ENCODE results near the gene MTFP1.

MTFP1 gene

DNA sequence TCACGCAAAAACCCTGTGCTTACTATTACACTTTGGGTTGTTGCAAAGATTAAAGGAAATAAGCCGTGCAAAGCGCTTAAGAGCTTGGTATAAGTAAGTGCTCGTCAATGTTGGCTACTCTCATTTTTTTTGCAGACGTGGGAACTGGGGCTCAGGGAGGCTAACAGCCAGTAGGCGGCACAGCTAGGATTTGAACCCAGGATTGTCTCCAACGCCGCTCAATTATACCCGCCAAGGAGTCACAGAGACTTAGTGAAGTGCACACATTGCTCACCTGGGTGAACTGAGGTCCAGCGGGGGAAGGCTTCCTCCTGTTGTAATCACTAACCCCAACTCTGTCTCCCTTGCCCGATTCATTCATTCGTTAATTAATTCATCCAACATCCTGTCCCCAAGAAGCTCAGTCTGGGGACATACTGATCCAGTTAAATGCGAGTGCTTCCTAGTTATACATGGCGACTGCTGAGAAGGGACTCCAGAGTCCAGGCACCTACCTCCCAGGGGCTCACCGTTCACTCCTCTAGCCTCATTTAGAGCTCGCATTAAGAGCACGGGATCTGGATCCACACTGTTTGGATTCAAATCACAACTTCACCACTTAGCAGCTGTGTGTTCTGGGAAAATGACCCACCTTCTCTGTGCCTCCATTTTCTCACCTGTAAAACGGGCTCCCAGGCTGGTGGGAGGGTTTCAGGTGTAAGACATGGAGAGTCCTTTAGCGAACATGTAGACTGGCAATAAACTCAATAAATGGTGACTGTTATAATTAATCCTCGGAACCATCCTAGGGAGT is 838 bp upstream of the MTFP1 start:
- in situ Hi-C loops (cut with HindIII; ENCODE audit: low sequenced_read_pairs) = loop anchor here (5.0 kb wide), 1 partner anchor 88 kb away; no protein-coding TSS in a partner anchor

DNA sequence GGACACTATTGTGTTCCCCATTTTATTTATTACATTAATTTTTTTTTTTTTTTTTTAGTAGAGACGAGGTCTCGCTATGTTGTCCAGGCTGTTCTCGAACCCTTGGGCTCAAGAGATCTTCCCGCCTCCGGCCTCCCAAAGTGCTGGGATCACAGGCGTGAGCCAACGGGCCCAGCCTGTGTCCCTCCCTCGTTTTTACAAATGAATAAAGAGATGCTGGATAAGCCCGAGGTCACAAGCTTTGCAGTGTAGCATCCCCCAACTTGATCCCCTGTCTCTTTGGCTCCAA is 297 bp upstream of the MTFP1 start:
- in situ Hi-C loops (cut with HindIII; ENCODE audit: low sequenced_read_pairs) = loop anchor here (5.0 kb wide), 1 partner anchor 87 kb away; no protein-coding TSS in a partner anchor

DNA sequence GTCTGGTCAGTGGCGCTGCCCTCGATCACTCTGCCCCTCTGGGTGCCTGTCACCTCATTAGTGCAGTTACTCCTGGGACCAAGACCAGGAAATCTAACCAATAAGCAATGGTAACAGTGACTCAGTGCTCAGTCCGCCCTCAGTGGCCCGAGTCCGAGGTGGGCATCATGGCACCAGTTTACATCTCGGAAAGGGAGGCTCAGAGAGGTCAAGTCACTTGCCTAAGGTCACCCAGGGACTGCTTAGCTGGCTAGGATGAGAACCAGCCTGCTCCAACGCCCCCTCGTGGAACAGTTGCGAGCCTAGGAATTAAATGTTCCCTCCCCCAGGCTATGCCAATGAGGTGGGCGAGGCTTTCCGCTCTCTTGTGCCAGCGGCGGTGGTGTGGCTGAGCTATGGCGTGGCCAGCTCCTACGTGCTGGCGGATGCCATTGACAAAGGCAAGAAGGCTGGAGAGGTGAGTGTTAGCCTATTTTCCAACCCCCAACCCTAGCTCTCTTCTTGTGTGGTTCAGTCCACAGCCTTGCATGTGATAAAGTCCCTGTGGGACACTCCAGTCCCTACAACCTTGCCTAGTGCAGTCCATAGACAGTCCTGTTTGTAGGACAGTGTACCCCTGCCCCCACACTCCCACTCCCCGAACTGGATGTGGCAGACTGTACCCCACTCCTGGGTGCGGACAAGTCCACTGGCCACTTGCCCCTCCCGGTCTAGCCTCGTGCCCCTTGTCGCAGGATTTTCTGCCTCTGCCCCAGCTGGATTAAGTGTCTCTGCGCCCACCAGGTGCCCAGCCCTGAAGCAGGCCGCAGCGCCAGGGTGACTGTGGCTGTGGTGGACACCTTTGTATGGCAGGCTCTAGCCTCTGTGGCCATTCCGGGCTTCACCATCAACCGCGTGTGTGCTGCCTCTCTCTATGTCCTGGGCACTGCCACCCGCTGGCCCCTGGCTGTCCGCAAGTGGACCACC is 1.1 kb downstream of the MTFP1 start:
- in situ Hi-C loops (cut with HindIII; ENCODE audit: low sequenced_read_pairs) = loop anchor here (5.0 kb wide), 1 partner anchor 86 kb away; no protein-coding TSS in a partner anchor

DNA sequence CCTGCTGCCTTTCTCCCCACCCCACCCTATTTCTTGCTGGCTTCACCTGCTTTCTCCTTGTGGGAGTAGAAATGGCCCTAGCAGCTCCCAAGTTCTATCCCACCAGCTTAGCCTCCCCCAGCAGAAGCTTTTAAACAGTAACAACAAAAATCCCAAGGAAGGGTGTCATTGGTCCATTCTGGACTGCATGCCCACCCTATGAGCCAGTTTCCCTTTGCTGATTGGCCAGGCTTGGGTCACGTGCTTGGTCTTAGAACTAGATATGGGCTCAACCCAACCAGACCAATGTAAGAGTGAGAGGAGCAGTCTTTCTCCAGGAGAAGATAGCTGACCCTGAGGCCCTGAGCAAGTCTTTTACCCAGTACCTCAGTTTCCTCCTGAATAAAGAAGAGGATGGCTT is 2.3 kb downstream of the MTFP1 start:
- in situ Hi-C loops (cut with HindIII; ENCODE audit: low sequenced_read_pairs) = loop anchor here (5.0 kb wide), 1 partner anchor 84 kb away; no protein-coding TSS in a partner anchor

DNA sequence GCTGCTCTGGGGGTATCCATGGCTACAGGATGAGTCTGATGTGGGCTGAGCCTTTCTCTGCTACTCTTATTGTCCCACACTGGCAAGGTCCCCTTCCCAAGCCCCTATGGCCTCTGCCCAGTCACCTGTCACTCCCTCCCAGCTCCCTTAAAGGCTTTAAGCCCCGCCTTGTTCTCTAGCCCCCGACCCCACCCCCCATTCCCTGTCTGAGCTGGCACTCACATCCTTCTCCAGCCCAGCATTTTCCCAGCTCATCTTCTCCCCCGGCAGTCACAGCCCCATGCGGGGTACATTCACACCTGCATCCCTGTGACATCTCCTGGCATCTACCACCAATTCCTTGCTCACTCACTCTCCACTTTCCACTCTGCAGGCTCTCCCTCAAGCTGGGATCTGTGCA is 4.3 kb downstream of the MTFP1 start:
- in situ Hi-C loops (cut with HindIII; ENCODE audit: low sequenced_read_pairs) = loop anchor here (5.0 kb wide), 1 partner anchor 82 kb away; no protein-coding TSS in a partner anchor

DNA sequence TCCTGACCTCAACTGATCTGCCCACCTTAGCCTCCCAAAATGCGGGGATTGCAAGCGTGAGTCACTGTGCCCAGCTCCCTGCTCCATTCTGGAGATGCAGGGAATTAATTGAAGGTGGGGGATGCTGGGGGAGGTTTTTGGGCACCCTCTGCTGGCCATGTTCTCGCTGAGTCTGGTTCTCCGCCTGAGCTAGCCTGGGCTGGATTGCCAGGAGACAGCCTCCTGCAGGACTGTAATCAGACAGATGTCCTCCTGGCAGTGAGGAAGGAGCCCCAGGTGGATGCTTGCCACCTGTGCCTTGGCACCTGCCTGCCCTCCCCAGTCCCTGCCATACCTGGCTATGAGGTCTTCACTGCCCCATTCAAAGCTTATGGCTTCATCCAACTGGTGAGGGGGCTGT is 5.4 kb downstream of the MTFP1 start:
- in situ Hi-C loops (cut with HindIII; ENCODE audit: low sequenced_read_pairs) = no loop called here

DNA sequence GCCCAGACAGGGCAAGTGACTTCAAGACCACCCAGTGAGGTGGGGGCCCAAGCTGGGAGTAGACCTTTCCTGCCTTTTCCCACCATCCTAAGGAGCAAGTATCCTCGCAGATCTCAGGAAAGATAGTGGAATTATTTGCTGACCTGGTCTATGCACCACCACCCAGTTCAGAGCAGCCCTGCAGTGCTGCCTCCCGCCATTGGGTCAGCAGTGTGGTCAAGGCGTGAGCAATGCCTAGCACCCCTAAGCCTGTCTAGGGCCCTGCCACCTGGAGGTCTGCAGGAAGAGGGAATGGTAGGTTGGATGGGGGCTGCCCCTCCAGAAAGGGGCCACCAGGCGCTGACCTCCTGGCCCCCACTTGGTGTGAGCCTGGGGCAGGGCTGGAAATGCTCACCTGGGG is 6.5 kb downstream of the MTFP1 start:
- in situ Hi-C loops (cut with HindIII; ENCODE audit: low sequenced_read_pairs) = no loop called here

DNA sequence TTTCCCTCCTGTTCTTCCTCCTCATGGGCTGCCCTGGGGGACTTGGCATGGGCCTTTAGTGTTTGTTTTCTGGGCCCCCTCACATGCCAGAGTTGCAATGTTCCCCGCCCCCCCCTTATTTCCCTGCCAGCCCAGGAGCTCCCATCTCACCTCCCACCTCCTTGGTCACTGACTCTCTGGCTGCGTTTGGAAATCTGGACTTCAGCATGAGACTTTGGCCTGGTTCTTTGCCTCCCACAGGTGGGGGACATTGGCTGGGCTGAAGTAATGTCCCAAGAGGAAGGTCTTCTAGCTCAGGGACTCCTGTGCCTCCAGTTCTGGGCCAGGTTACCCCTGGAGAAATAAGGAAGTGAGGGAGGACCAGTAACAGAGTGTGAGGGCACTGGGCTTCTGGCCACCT is 7.0 kb downstream of the MTFP1 start:
- in situ Hi-C loops (cut with HindIII; ENCODE audit: low sequenced_read_pairs) = no loop called here

DNA sequence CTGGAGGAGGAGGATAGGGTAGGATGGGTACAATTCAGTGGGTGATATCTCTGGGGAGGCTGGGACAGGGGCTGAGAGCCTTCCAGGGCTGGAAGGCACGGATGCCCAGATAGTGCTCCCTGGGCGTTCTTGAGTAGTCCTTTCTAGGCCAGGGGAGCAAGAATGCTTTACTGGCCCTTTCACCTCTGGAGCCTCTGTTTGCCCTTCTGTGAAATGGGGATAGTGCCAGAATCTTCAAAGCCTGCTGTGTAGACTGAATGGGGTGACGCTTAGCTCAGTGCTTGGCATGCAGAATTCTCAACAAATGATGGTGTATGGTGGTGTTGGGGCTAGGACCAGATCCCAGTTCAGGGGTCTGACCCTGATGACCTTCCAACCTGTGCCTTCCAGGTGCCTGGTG is 7.7 kb downstream of the MTFP1 start:
- in situ Hi-C loops (cut with HindIII; ENCODE audit: low sequenced_read_pairs) = no loop called here

DNA sequence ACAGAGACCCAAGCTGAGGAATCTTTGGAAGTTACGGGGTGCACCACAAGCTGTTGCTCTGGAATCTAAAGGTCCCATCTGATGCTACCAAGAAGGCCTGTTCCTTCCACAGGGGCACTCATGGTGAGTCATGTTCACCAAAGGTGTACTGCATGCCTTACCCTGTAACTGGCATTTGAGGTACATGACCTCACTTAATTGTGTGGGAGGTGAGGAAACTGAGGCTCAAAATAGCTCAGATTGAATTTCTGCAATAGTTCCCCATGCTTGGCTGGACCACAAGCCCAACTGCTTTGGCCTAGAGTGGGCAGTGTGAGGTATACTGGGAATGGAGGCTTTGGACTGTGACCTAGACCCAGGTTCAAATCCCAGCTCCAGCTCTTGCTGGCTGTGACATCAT is 8.2 kb downstream of the MTFP1 start:
- in situ Hi-C loops (cut with HindIII; ENCODE audit: low sequenced_read_pairs) = no loop called here

DNA sequence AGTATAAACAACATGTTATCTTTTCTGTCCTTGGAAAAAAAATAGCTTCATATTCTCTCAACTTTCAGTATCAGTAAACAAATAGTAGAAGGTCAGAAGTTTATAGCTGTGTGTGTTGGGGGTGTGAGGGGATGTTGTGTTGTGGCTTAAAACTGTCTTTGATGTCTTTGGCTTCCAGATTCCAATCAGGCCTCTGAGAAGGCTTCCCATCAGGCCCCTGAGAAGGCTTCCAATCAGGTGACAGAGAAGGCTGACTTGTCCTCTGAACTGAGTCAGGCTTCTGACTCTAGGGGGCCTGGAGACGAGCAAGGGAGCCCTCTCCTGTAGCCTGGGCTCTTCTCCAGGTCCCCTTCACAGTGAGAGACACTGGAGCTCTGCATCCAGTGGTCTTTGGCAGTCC is 9.3 kb downstream of the MTFP1 start:
- in situ Hi-C loops (cut with HindIII; ENCODE audit: low sequenced_read_pairs) = no loop called here

DNA sequence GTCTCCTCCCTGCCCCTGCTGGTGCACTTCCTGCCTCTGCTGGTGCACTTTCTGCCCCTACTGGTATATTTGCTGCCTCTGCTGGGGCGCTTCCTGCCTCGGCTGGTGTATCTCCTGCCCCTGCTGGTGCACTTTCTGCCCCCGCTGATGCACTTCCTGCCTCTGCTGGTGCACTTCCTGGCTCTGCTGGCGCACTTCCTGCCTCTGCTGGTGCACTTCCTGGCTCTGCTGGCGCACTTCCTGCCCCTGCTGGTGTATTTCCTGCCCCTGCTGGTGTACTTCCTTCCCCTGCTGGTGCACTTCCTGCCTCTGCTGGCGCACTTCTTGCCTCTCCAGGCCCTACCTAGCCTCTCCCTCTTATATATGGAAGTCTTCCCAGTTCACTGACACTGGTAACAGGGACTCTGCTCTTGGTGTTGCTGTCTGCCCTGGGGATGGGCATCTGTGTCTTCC is 10.1 kb downstream of the MTFP1 start:
- in situ Hi-C loops (cut with HindIII; ENCODE audit: low sequenced_read_pairs) = no loop called here

DNA sequence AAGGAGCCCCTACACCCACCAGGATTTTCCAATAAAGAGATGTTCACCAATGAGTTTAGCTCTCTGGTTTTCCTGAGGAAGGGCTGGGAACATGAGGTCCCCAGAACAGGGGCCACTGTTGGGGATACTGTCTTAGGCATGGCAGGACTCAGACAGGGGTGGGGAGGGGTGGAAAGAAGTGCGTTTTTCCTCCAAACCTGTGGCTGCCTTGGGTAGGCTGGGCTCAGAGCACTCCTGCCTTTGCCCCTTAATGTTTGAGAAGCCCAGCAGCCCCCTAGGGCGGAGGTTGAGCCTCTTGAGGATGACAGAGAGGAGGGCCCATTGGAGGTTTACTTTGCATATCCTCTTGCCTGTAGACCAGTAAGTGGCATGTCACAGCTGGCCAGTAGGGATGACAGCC is 10.6 kb downstream of the MTFP1 start:
- in situ Hi-C loops (cut with HindIII; ENCODE audit: low sequenced_read_pairs) = no loop called here

DNA sequence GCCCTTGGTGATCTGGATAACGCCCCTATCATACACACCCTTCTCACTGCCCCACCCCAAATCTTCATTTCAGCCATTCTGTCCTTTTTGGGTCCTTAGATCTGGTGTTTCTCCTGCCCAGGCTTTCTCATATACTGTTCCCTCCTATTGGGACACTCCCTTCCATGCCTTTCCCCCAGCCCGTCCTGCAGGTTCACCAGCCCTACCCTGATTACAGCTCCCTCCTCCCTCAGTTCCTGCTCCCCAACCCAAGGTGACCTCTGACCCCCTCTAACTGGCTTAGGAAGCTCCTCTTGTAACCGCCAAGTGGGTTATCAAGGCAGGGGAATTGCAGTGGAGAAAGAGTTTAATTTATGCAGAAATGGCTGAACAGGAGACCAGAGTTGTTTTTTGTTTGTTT is 13.0 kb downstream of the MTFP1 start:
- in situ Hi-C loops (cut with HindIII; ENCODE audit: low sequenced_read_pairs) = no loop called here

DNA sequence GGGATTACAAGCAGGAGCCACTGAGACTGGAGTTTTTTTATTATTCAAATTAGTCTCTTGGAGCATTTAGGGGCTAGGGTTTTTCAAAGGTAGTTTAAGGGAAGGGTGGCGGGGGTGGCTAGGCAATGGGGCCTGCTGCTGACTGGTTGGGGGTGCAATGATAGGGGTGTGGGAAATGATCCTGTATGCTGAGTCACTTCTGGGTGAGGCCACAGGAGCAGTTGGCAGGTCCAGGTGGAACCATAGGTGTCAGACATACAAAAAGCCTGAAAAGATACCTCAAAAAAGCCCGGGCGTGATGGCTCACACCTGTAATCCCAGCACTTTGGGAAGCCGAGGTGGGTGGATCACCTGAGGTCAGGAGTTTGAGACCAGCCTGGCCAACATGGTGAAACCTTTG is 13.7 kb downstream of the MTFP1 start:
- in situ Hi-C loops (cut with HindIII; ENCODE audit: low sequenced_read_pairs) = no loop called here

DNA sequence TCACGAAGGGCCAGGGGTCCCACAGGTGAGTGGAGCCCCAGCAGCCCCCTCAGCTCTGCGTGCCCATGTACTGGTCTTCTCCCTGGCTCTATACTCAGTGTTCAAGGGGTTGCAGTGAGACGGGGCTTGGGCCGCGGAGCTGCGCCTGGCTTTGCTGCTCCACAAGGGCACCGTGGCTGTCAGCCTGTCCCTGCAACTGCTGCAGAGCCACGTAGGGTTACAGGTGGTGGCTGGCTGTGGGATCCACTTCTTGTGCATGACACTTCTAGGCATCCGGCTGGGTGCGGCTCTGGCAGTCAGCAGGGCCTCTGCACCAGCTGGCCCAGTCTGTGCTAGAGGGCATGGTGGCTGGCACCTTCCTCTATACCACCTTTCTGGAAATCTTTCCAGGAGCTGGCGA is 14.3 kb downstream of the MTFP1 start:
- in situ Hi-C loops (cut with HindIII; ENCODE audit: low sequenced_read_pairs) = no loop called here

DNA sequence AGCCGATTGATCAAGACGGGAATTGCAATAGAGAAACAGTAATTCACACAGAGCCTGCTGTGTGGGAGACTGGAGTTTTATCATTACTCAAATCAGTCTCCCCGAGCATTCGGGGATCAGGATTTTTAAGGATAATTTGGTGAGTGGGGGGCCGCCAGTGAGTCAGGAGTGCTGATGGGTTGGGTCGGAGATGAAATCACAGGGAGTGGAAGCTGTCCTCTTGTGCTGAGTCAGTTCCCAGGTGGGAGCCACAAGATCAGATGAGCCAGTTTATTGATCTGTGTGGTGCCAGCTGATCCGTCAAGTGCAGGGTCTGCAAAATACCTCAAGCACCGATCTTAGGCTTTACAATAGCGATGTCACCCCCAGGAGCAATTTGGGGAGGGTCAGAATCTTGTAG is 15.5 kb downstream of the MTFP1 start:
- in situ Hi-C loops (cut with HindIII; ENCODE audit: low sequenced_read_pairs) = no loop called here

DNA sequence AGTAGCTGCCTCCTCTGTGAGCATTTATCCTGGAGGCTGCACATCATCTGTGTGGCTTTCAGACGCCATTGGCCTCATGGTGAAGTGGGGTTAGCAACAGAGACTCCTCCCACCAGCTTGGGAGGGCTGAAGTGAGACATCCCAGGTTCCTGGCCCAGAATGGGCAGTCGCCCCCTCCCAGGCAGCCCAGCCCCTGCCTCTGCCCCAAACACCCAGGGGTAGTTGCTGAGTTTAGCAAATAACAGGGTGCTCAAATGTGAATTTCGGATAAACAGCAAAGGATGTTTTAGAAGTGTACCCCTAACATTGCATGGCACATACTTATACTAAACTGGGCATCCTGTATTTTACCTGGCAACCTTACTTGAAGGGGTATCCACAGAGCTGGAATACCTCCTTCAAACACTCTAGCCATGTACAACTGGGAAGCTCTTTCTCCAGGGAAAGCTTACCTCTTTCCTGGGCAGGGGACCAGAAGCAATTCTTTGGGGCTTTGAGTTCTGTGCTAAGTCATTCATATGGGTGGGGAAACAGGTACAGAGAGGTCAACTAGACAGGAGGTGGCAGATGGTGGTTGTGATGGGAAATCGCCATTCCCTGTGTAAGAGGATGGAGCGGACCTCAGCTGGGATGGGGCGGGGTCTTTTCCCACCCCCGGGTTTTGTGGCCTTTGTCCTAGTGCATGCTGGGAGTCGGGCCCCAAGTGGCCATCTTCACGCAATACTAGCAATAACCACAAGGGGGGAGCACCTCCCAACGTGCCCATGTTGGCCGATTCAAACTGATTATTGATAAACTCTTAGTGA is 19.3 kb downstream of the MTFP1 start:
- in situ Hi-C loops (cut with HindIII; ENCODE audit: low sequenced_read_pairs) = no loop called here

DNA sequence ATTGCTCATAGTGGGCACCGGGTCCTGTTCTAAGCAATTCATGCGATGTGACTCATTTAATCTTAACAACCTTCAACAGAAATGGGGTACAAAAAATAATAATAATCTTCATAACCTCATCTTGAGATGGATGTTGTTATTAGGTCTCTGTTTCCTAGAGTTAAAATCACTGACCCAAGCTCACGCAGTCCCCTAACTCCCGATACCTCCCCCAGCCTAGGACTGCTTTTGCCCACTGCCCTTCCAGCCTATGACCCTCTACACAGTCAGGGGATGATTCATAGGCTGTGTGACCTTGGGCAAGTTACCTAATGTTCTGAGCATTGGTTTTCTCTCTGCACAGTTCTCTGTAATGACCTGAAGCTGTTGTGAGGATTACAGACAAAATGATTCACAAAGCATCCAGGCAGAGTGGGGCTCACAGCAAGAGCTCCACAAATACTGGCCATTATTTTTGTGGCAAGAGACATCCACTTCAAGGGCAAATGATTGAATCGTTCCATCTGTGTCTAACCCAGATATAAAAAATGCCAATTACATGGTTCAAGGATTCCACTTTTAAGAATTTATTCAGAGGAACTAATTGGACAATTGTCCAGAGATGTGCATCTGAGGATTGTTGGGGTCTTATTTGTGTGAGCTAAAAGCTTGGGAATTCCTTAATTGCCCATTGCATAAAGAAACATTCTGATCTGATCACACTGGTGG is 20.0 kb downstream of the MTFP1 start:
- in situ Hi-C loops (cut with HindIII; ENCODE audit: low sequenced_read_pairs) = no loop called here

DNA sequence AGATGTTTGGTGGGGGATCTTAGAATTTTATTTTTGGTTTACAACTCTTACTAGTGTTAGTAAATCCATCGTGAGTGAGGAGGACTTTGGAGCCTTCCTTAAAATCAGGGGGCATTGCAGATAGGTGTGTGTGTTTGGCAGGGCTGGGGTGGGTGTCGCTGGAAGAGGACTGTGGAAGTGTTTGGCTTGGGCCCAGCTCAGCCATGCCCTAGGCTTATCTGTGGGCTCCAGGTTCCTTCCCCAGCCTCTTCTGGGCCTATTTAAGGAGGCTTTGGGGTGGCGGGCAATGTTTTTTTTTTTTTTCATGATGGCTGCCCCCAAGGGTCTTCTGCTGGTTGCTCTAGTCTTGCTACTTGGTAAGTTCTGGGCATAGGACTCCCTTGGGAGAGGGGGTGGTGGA is 22.1 kb downstream of the MTFP1 start:
- in situ Hi-C loops (cut with HindIII; ENCODE audit: low sequenced_read_pairs) = no loop called here
